GM12878 (cell line): ENCODE data around the gene RARG.

ENCODE experiments used
- BRCA1 ChIP-seq: IDR thresholded peaks from 2 replicates; pipeline ENCODE4 v1.6.1; 2011; ENCODE audit warnings: low read depth, low read length, improper control_type of control experiment
- CTCF ChIP-seq, 3 experiments: IDR thresholded peaks in 2 of 3; conservative IDR thresholded peaks in 1 of 3; 2 replicates each; pipeline ENCODE4 v1.5.1; 2011; ENCODE audit warnings: low read depth in 3 of 3, low read length in 3 of 3, mild to moderate bottlenecking in 3 of 3, control low read depth in 2 of 3, moderate library complexity in 2 of 3, inconsistent platforms in 1 of 3, mixed read lengths in 1 of 3; ENCODE audit not compliant: control insufficient read depth in 2 of 3, insufficient read depth in 1 of 3; ENCODE audit errors: extremely low read depth in 1 of 3
- EED ChIP-seq: sonication (generic); IDR thresholded peaks from 2 replicates; pipeline ENCODE4 v1.6.1; 2016; ENCODE audit warnings: antibody characterized with exemption, low read depth
- IKZF1 ChIP-seq: fragments of 450-650 bp; conservative IDR thresholded peaks from 2 replicates; pipeline ENCODE4 v1.6.1; 2017; ENCODE audit warnings: antibody characterized with exemption, mild to moderate bottlenecking
- POLR2A ChIP-seq: IDR thresholded peaks from 2 replicates; pipeline ENCODE4 v1.6.1; 2011; ENCODE audit warnings: low read depth, mild to moderate bottlenecking, low read length
- RCOR1 ChIP-seq: conservative IDR thresholded peaks from 2 replicates; pipeline ENCODE4 v1.6.1; 2012; ENCODE audit warnings: low read depth, low read length, improper control_type of control experiment
- SRF ChIP-seq, 2 experiments: IDR thresholded peaks; 2 replicates each; pipeline ENCODE4 v1.6.1; 2011; ENCODE audit warnings: low read depth in 2 of 2, low read length in 2 of 2, mild to moderate bottlenecking in 1 of 2, moderate library complexity in 1 of 2

- TF ChIP-seq RCOR1 (no peak), CTCF (IDR thresholded peaks at IDR 0.05 in 2 of 3, conservative IDR thresholded peaks at IDR 0.05 in 1 of 3; ENCODE audit: control insufficient read depth in 2 of 3, extremely low read depth in 1 of 3, insufficient read depth in 1 of 3, low read depth in 3 of 3, low read length in 3 of 3) (no peak), IKZF1 (no peak), SRF (IDR thresholded peaks at IDR 0.05; ENCODE audit: low read depth in 2 of 2, low read length in 2 of 2) (no peak), BRCA1 (no peak), POLR2A (no peak), EED (no peak)
Observed at GRCh38 chr12:53210843-53211242, 21.2 kb downstream of the RARG start.
